GM15510 (cell line): Measurements from ENCODE around the gene PYY.

ENCODE experiments used
- POLR2A ChIP-seq: IDR thresholded peaks from 3 replicates; pipeline ENCODE4 v1.6.1; 2011; ENCODE audit warnings: borderline replicate concordance; ENCODE audit not compliant: insufficient read length; ENCODE audit errors: extremely low read depth

The PYY gene

GRCh38 chr17:43912635-43913304, 41.0 kb downstream of the PYY start:
- TF ChIP-seq POLR2A, result no peak

GRCh38 chr17:43911904-43912303, 41.8 kb downstream of the PYY start:
- no peak for TF ChIP-seq POLR2A

- no peak for TF ChIP-seq POLR2A
Measured at GRCh38 chr17:43909537-43910231, 44.1 kb downstream of the PYY start.

GRCh38 chr17:43907998-43908721, 45.6 kb downstream of the PYY start:
- no peak for TF ChIP-seq POLR2A

GRCh38 chr17:43907425-43907981, 46.2 kb downstream of the PYY start, which contains the start of gene MPP2:
Gene MPP2, minus strand, starts transcription at chr17:43907536. Its CDS starts 3,076 bp downstream, at chr17:43904460.
- TF ChIP-seq POLR2A, result no peak

- no peak for TF ChIP-seq POLR2A
Measured at GRCh38 chr17:43906951-43907424, 46.8 kb downstream of the PYY start.

GRCh38 chr17:43905985-43906852, 47.5 kb downstream of the PYY start:
- TF ChIP-seq POLR2A, result no peak

- no peak for TF ChIP-seq POLR2A
Measured at GRCh38 chr17:43905400-43905984, 48.2 kb downstream of the PYY start.
